Measurements from ENCODE around the gene PEDS1. TPM values are rescaled to one million over a fixed set of nuclear protein-coding genes. Genes with fewer than 3 reads are reported as not detected.
A peak's percentile ranks its signal among the peaks of the same experiment; 100 is the strongest.

Gene PEDS1
- total and polyA plus RNA-seq, 2 of the 13 experiments (the other 11 are each of a cell fraction or from before 2014, with no cell fraction given) = 30.5 to 93.9 TPM

DNA sequence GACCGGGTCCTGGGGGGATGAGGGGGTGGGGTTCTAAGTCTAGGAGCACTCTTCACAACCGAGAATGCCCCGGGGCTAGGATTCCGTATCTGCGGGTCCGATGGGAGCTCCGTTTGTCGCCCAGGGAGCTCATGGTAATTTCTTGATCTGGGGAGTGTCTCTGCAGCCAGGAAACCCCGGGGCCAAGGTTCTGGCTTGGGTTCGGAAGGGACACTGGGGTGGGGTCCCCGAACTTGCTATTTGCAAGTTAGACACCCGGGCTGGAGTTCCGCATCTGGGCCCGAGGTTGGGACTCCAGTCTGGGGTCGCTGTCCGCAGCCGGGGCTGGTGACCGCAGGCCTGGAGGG is 397 bp downstream of the PEDS1 start (continued):
- TF ChIP-seq, protein P1, sequence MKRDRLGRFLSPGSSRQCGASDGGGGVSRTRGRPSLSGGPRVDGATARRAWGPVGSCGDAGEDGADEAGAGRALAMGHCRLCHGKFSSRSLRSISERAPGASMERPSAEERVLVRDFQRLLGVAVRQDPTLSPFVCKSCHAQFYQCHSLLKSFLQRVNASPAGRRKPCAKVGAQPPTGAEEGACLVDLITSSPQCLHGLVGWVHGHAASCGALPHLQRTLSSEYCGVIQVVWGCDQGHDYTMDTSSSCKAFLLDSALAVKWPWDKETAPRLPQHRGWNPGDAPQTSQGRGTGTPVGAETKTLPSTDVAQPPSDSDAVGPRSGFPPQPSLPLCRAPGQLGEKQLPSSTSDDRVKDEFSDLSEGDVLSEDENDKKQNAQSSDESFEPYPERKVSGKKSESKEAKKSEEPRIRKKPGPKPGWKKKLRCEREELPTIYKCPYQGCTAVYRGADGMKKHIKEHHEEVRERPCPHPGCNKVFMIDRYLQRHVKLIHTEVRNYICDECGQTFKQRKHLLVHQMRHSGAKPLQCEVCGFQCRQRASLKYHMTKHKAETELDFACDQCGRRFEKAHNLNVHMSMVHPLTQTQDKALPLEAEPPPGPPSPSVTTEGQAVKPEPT (CRISPR knock-in tag; IDR thresholded peaks at IDR 0.05; ENCODE audit: low read depth) = no peak
- TF ChIP-seq, protein P2, sequence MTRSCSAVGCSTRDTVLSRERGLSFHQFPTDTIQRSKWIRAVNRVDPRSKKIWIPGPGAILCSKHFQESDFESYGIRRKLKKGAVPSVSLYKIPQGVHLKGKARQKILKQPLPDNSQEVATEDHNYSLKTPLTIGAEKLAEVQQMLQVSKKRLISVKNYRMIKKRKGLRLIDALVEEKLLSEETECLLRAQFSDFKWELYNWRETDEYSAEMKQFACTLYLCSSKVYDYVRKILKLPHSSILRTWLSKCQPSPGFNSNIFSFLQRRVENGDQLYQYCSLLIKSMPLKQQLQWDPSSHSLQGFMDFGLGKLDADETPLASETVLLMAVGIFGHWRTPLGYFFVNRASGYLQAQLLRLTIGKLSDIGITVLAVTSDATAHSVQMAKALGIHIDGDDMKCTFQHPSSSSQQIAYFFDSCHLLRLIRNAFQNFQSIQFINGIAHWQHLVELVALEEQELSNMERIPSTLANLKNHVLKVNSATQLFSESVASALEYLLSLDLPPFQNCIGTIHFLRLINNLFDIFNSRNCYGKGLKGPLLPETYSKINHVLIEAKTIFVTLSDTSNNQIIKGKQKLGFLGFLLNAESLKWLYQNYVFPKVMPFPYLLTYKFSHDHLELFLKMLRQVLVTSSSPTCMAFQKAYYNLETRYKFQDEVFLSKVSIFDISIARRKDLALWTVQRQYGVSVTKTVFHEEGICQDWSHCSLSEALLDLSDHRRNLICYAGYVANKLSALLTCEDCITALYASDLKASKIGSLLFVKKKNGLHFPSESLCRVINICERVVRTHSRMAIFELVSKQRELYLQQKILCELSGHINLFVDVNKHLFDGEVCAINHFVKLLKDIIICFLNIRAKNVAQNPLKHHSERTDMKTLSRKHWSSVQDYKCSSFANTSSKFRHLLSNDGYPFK (CRISPR knock-in tag; IDR thresholded peaks at IDR 0.05; ENCODE audit: borderline replicate concordance) = no peak
- TF ChIP-seq ARHGAP35 (CRISPR knock-in tag; IDR thresholded peaks at IDR 0.05; ENCODE audit: borderline replicate concordance) = no peak
- TF ChIP-seq ZNF24 (IDR thresholded peaks at IDR 0.05) = no peak
- no peak for TF ChIP-seq POLR2AphosphoS2 (IDR thresholded peaks at IDR 0.05; ENCODE audit: low read depth, low read length)
- TF ChIP-seq U2AF1 (optimal IDR thresholded peaks at IDR 0.05; ENCODE audit: low read depth, low read length) = no peak
- no peak for TF ChIP-seq CENPT (CRISPR knock-in tag; IDR thresholded peaks at IDR 0.05; ENCODE audit: low read depth)
- no peak for TF ChIP-seq ARID2 (CRISPR knock-in tag; IDR thresholded peaks at IDR 0.05; ENCODE audit: borderline replicate concordance)
- TF ChIP-seq, protein P3, sequence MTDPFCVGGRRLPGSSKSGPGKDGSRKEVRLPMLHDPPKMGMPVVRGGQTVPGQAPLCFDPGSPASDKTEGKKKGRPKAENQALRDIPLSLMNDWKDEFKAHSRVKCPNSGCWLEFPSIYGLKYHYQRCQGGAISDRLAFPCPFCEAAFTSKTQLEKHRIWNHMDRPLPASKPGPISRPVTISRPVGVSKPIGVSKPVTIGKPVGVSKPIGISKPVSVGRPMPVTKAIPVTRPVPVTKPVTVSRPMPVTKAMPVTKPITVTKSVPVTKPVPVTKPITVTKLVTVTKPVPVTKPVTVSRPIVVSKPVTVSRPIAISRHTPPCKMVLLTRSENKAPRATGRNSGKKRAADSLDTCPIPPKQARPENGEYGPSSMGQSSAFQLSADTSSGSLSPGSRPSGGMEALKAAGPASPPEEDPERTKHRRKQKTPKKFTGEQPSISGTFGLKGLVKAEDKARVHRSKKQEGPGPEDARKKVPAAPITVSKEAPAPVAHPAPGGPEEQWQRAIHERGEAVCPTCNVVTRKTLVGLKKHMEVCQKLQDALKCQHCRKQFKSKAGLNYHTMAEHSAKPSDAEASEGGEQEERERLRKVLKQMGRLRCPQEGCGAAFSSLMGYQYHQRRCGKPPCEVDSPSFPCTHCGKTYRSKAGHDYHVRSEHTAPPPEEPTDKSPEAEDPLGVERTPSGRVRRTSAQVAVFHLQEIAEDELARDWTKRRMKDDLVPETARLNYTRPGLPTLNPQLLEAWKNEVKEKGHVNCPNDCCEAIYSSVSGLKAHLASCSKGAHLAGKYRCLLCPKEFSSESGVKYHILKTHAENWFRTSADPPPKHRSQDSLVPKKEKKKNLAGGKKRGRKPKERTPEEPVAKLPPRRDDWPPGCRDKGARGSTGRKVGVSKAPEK (CRISPR knock-in tag; IDR thresholded peaks at IDR 0.05; ENCODE audit: borderline replicate concordance) = no peak
- TF ChIP-seq THYN1 (CRISPR knock-in tag; IDR thresholded peaks at IDR 0.05; ENCODE audit: borderline replicate concordance, low read depth) = no peak
- TF ChIP-seq SMYD3 (CRISPR knock-in tag; IDR thresholded peaks at IDR 0.05) = no peak
- TF ChIP-seq FOXK1 (CRISPR knock-in tag; IDR thresholded peaks at IDR 0.05; ENCODE audit: borderline replicate concordance, low read depth) = no peak
- 0 out of 2 replicates have a peak, but pooled peaks have one; percentile 15 for TF ChIP-seq YEATS2 (CRISPR knock-in tag; IDR thresholded peaks at IDR 0.05; ENCODE audit: borderline replicate concordance)
- no peak for TF ChIP-seq NFYB (CRISPR knock-in tag; IDR thresholded peaks at IDR 0.05)
- TF ChIP-seq EHMT2 (IDR thresholded peaks at IDR 0.05; ENCODE audit: borderline replicate concordance, low read depth, low read length) = no peak
- no peak for TF ChIP-seq NCOR1 (IDR thresholded peaks at IDR 0.05; ENCODE audit: borderline replicate concordance, low read length)
- TF ChIP-seq, protein P4, sequence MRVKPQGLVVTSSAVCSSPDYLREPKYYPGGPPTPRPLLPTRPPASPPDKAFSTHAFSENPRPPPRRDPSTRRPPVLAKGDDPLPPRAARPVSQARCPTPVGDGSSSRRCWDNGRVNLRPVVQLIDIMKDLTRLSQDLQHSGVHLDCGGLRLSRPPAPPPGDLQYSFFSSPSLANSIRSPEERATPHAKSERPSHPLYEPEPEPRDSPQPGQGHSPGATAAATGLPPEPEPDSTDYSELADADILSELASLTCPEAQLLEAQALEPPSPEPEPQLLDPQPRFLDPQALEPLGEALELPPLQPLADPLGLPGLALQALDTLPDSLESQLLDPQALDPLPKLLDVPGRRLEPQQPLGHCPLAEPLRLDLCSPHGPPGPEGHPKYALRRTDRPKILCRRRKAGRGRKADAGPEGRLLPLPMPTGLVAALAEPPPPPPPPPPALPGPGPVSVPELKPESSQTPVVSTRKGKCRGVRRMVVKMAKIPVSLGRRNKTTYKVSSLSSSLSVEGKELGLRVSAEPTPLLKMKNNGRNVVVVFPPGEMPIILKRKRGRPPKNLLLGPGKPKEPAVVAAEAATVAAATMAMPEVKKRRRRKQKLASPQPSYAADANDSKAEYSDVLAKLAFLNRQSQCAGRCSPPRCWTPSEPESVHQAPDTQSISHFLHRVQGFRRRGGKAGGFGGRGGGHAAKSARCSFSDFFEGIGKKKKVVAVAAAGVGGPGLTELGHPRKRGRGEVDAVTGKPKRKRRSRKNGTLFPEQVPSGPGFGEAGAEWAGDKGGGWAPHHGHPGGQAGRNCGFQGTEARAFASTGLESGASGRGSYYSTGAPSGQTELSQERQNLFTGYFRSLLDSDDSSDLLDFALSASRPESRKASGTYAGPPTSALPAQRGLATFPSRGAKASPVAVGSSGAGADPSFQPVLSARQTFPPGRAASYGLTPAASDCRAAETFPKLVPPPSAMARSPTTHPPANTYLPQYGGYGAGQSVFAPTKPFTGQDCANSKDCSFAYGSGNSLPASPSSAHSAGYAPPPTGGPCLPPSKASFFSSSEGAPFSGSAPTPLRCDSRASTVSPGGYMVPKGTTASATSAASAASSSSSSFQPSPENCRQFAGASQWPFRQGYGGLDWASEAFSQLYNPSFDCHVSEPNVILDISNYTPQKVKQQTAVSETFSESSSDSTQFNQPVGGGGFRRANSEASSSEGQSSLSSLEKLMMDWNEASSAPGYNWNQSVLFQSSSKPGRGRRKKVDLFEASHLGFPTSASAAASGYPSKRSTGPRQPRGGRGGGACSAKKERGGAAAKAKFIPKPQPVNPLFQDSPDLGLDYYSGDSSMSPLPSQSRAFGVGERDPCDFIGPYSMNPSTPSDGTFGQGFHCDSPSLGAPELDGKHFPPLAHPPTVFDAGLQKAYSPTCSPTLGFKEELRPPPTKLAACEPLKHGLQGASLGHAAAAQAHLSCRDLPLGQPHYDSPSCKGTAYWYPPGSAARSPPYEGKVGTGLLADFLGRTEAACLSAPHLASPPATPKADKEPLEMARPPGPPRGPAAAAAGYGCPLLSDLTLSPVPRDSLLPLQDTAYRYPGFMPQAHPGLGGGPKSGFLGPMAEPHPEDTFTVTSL (CRISPR knock-in tag; IDR thresholded peaks at IDR 0.05; ENCODE audit: borderline replicate concordance) = no peak

All from HepG2 (cell line).